Astrocyte (in vitro differentiated cells and primary cell): ENCODE measurements around the gene UNCX. TPM values are rescaled to one million over a fixed set of nuclear protein-coding genes. Genes with fewer than 3 reads are reported as not detected.

ENCODE experiments used
- DNase-seq: peaks from one replicate; pipeline ENCODE4 v3.0.0-alpha.2; 2010; ENCODE audit warnings: low read depth
- FAIRE-seq: peaks from 2 replicates; lab custom pipeline; 2011; peaks lifted over from hg19 to GRCh38; lab: Jason Lieb, UNC
- H2AFZ ChIP-seq: 2 replicates; pipeline ENCODE4 v1.6.0; 2012; ENCODE audit warnings: low read depth, low read length, inconsistent platforms
- H3K27ac ChIP-seq: 2 replicates; pipeline ENCODE4 v1.5.1; 2011; ENCODE audit warnings: low read depth, low read length, inconsistent platforms
- H3K27me3 ChIP-seq: 2 replicates; pipeline ENCODE4 v1.6.0; 2011; ENCODE audit warnings: low read length, inconsistent platforms; ENCODE audit not compliant: insufficient read depth
- H3K36me3 ChIP-seq: 2 replicates; pipeline ENCODE4 v1.5.1; 2011; ENCODE audit warnings: low read length, inconsistent platforms; ENCODE audit not compliant: insufficient read depth
- H3K4me1 ChIP-seq: 2 replicates; pipeline ENCODE4 v1.5.1; 2011; ENCODE audit warnings: low read length, inconsistent platforms; ENCODE audit not compliant: insufficient read depth
- H3K4me2 ChIP-seq: 2 replicates; pipeline ENCODE4 v1.6.0; 2012; ENCODE audit warnings: low read length, inconsistent platforms
- H3K4me3 ChIP-seq: 2 replicates; pipeline ENCODE4 v1.5.1; 2011; ENCODE audit warnings: low read depth, mild to moderate bottlenecking, low read length, inconsistent platforms; ENCODE audit not compliant: insufficient read depth
- H3K79me2 ChIP-seq: 2 replicates; pipeline ENCODE4 v1.6.0; 2012; ENCODE audit warnings: mild to moderate bottlenecking, low read length, inconsistent platforms; ENCODE audit not compliant: insufficient read depth
- H3K9ac ChIP-seq: 2 replicates; pipeline ENCODE4 v1.6.0; 2012; ENCODE audit warnings: mild to moderate bottlenecking, low read length, inconsistent platforms
- H3K9me3 ChIP-seq: 2 replicates; pipeline ENCODE4 v1.5.1; 2012; ENCODE audit warnings: low read depth, mild to moderate bottlenecking, low read length, inconsistent platforms; ENCODE audit not compliant: insufficient read depth
- H4K20me1 ChIP-seq: 2 replicates; pipeline ENCODE4 v1.6.0; 2012; ENCODE audit warnings: low read length, inconsistent platforms; ENCODE audit not compliant: insufficient read depth
- H3K27ac Mint-ChIP-seq: one replicate; pipeline ENCODE4 v1.8.0; 2021; ENCODE audit warnings: mild to moderate bottlenecking, mixed read lengths; ENCODE audit not compliant: unreplicated experiment
- H3K27me3 Mint-ChIP-seq: one replicate; pipeline ENCODE4 v1.8.0; 2021; ENCODE audit warnings: low read depth, mixed read lengths; ENCODE audit not compliant: unreplicated experiment
- H3K36me3 Mint-ChIP-seq: one replicate; pipeline ENCODE4 v1.8.0; 2021; ENCODE audit warnings: low read depth, mixed read lengths; ENCODE audit not compliant: unreplicated experiment
- H3K4me1 Mint-ChIP-seq: one replicate; pipeline ENCODE4 v1.8.0; 2021; ENCODE audit warnings: low read depth, mixed read lengths; ENCODE audit not compliant: unreplicated experiment
- H3K4me3 Mint-ChIP-seq: one replicate; pipeline ENCODE4 v1.8.0; 2021; ENCODE audit warnings: mild to moderate bottlenecking, moderate library complexity, mixed read lengths; ENCODE audit not compliant: unreplicated experiment
- H3K9me3 Mint-ChIP-seq: one replicate; pipeline ENCODE4 v1.8.0; 2021; ENCODE audit warnings: mild to moderate bottlenecking, mixed read lengths; ENCODE audit not compliant: unreplicated experiment
- EZH2 ChIP-seq: IDR thresholded peaks from 2 replicates; pipeline ENCODE4 v1.6.1; 2012; ENCODE audit warnings: mild to moderate bottlenecking, low read length, inconsistent platforms; ENCODE audit not compliant: insufficient read depth
- total RNA-seq: library from RNA; stranded (reverse); gene quantifications from 2 replicates; pipeline ENCODE4 v1.2.1, GENCODE V29; 2021
- TF ChIP-seq, protein P1 (sequence below): IDR thresholded peaks from 2 replicates; pipeline ENCODE4 v1.5.1; 2011; ENCODE audit warnings: low read depth, mild to moderate bottlenecking, inconsistent platforms, low read length, moderate library complexity; ENCODE audit not compliant: insufficient read depth

Gene UNCX
- total RNA-seq, 1 donor from 2014 or later, result not detected

DNA sequence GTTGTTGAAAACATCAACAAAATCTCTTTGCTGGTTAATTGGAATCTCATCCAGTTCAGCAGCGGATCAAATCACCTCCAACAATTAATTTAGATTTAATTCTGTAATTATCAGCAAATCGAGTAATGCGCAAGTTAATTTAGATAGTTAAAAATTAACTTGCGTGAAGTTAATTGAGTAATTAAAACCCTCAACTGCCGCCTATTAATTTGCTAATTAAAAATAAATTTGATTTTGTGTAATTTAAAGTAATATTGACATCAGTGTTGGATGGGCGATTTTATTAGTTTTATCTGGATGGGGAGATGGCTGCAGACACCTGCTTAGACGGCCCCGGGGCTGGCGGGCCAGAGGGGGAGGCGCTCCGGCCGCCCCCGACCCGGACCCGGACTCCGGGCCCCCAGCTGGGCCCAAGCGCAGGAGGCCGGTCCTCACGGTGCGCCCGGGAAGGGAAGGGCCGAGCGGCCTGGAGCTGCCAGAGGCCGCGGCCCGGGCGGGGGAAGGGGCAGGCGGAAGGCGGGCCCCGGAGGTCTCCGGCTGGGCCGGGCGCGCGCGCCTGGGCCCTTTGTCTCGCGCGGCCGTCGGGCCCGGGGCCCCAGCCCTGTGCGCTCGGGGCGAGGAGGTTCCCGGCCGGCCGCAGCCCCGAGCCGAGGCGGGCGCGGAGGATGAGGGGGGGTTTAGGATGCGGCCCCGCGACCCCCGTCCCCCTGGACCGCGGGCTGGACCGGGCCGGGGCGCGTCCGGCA, 3.3 kb upstream of the UNCX start:
- Histone ChIP-seq H3K9ac (no peak overlapping the region), H3K4me2 (no peak overlapping the region), H3K36me3 (no peaks in the 10 kb centered on the region), H3K4me3 (no peak overlapping the region), H3K4me1 (no peaks in the 10 kb centered on the region), H2AFZ (no peak overlapping the region), H4K20me1 (peaks cover 7% of the 10 kb centered on the region), H3K79me2 (no peaks in the 10 kb centered on the region), H3K27me3 (peaks cover 71% of the 10 kb centered on the region), H3K27ac (no peak overlapping the region), H3K9me3 (peaks cover 4% of the 10 kb centered on the region)
- Mint-ChIP-seq H3K27me3 (peaks cover 52% of the 10 kb centered on the region), H3K9me3 (peaks cover 26% of the 10 kb centered on the region), H3K36me3 (peaks cover 7% of the 10 kb centered on the region), H3K4me1 (no peaks in the 10 kb centered on the region), H3K4me3 (no peak overlapping the region), H3K27ac (peak overlapping the region; percentile 26)
- TF ChIP-seq, protein P1, sequence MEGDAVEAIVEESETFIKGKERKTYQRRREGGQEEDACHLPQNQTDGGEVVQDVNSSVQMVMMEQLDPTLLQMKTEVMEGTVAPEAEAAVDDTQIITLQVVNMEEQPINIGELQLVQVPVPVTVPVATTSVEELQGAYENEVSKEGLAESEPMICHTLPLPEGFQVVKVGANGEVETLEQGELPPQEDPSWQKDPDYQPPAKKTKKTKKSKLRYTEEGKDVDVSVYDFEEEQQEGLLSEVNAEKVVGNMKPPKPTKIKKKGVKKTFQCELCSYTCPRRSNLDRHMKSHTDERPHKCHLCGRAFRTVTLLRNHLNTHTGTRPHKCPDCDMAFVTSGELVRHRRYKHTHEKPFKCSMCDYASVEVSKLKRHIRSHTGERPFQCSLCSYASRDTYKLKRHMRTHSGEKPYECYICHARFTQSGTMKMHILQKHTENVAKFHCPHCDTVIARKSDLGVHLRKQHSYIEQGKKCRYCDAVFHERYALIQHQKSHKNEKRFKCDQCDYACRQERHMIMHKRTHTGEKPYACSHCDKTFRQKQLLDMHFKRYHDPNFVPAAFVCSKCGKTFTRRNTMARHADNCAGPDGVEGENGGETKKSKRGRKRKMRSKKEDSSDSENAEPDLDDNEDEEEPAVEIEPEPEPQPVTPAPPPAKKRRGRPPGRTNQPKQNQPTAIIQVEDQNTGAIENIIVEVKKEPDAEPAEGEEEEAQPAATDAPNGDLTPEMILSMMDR, result no peak
- TF ChIP-seq EZH2, result peak; percentile 90
- FAIRE-seq (no peak), DNase-seq (no peak)

DNA sequence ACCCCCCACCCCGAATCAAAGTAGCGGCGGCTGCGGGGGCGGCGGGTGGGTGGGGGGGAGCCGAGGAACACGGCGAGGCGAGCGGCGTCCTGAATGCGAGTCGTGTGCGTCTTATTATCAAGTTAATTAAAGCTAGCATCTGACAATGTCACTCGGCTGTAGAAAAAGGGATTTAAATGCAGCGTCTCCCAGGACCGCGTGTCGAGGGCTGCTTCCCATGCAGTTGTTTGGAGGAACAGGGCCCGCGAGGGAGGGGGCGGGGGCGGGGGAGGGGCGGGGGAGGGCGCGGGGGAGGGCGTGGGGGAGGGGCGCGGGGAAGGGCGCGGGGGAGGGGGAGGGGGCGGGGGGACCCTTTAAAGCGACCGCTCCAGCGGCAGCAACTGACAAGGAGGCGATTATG, 2.7 kb upstream of the UNCX start:
- no peak for DNase-seq
- TF ChIP-seq, protein P1, result no peak
- TF ChIP-seq EZH2, result no peak
- no peak overlapping the region for H3K27ac Mint-ChIP-seq
- Histone ChIP-seq H3K27ac (no peak overlapping the region), H3K36me3 (no peaks in the 10 kb centered on the region), H2AFZ (no peak overlapping the region), H3K4me2 (no peak overlapping the region), H3K79me2 (no peaks in the 10 kb centered on the region), H4K20me1 (peaks cover 11% of the 10 kb centered on the region), H3K4me3 (no peak overlapping the region), H3K4me1 (no peaks in the 10 kb centered on the region), H3K9ac (no peak overlapping the region), H3K9me3 (peaks cover 7% of the 10 kb centered on the region), H3K27me3 (peaks cover 76% of the 10 kb centered on the region)
- H3K4me3 Mint-ChIP-seq, result no peak overlapping the region
- H3K36me3 Mint-ChIP-seq, result peaks cover 9% of the 10 kb centered on the region
- H3K4me1 Mint-ChIP-seq, result no peaks in the 10 kb centered on the region
- peaks cover 32% of the 10 kb centered on the region for H3K9me3 Mint-ChIP-seq
- no peak for FAIRE-seq
- H3K27me3 Mint-ChIP-seq, result peaks cover 57% of the 10 kb centered on the region
